ENCODE measurements around the gene SNED1.

- TF ChIP-seq CTCF (IDR thresholded peaks at IDR 0.05) = no peak
- no peak for TF ChIP-seq EP300 (IDR thresholded peaks at IDR 0.05)
- TF ChIP-seq POLR2A (IDR thresholded peaks at IDR 0.05) = no peak
Observed at GRCh38 chr2:241037498-241037897, 39.1 kb downstream of the SNED1 start.

Measured in sigmoid colon (tissue), 4 donors.